NCI-H2107 (cell line): Measurements from ENCODE around the gene PHF14.
"Not testable (repeated sequence)": the region's sequence is repeated elsewhere in the genome, so short reads cannot be mapped to it uniquely, and the experiment has no call there.

Experiments used
- DNase-seq: peaks from one replicate; lab custom pipeline; 2025; lab: John Stamatoyannopoulos, UW

The PHF14 gene

GRCh38 chr7:10973061-10973941, at the start of gene PHF14:
Gene PHF14 (plus strand): TSS chr7:10973872. CDS start chr7:10974324, 452 bp downstream.
- peak; percentile 98 for DNase-seq

- DNase-seq, result no peak
Measured at GRCh38 chr7:10924370-10924769, 49.3 kb upstream of the PHF14 start.

- not testable (repeated sequence) for DNase-seq
Measured at GRCh38 chr7:10928203-10928602, 45.5 kb upstream of the PHF14 start.

- no peak for DNase-seq
Measured at GRCh38 chr7:10930551-10930950, 43.1 kb upstream of the PHF14 start.

GRCh38 chr7:10931161-10931560, 42.5 kb upstream of the PHF14 start:
- no peak for DNase-seq

GRCh38 chr7:10934292-10934691, 39.4 kb upstream of the PHF14 start:
- DNase-seq, result no peak

- no peak for DNase-seq
Measured at GRCh38 chr7:10939237-10939910, 34.3 kb upstream of the PHF14 start.

GRCh38 chr7:10939911-10940703, 33.6 kb upstream of the PHF14 start:
- DNase-seq, result peak; percentile 96

- DNase-seq, result peak; percentile 6
Measured at GRCh38 chr7:10940704-10941355, 32.8 kb upstream of the PHF14 start.

- no peak for DNase-seq
Measured at GRCh38 chr7:10950494-10950893, 23.2 kb upstream of the PHF14 start.

- DNase-seq, result not testable (repeated sequence)
Measured at GRCh38 chr7:10950974-10951578, 22.6 kb upstream of the PHF14 start.

GRCh38 chr7:10952588-10952987, 21.1 kb upstream of the PHF14 start:
- DNase-seq, result no peak

- DNase-seq, result not testable (repeated sequence)
Measured at GRCh38 chr7:10953078-10953750, 20.5 kb upstream of the PHF14 start.

GRCh38 chr7:10956528-10956927, 17.1 kb upstream of the PHF14 start:
- no peak for DNase-seq

GRCh38 chr7:10960242-10960641, 13.4 kb upstream of the PHF14 start:
- DNase-seq, result not testable (repeated sequence)

- DNase-seq, result not testable (repeated sequence)
Measured at GRCh38 chr7:10965016-10965415, 8.7 kb upstream of the PHF14 start.

- no peak for DNase-seq
Measured at GRCh38 chr7:10972174-10972573, 1.5 kb upstream of the PHF14 start.

- peak; percentile 11 for DNase-seq
Measured at GRCh38 chr7:10973942-10974911, 555 bp downstream of the PHF14 start.

GRCh38 chr7:10977113-10977512, 3.4 kb downstream of the PHF14 start:
- no peak for DNase-seq

- DNase-seq, result no peak
Measured at GRCh38 chr7:10981317-10981716, 7.6 kb downstream of the PHF14 start.
